HUES48 (cell line): ENCODE data around the gene SLC26A2.

Experiments
- H3K27ac ChIP-seq: one replicate; pipeline ENCODE4 v1.7.0; 2013; ENCODE audit warnings: low read depth, low read length, inconsistent platforms
- H3K27me3 ChIP-seq: 2 replicates; pipeline ENCODE4 v1.6.1; 2013; ENCODE audit warnings: mild to moderate bottlenecking, low read length; ENCODE audit not compliant: control insufficient read depth, insufficient read depth
- H3K36me3 ChIP-seq: 2 replicates; pipeline ENCODE4 v1.6.1; 2013; ENCODE audit warnings: low read length; ENCODE audit not compliant: control insufficient read depth, insufficient read depth
- H3K4me1 ChIP-seq: 2 replicates; pipeline ENCODE4 v1.6.1; 2013; ENCODE audit warnings: mild to moderate bottlenecking, low read length; ENCODE audit not compliant: control insufficient read depth, insufficient read depth
- H3K4me3 ChIP-seq: 2 replicates; pipeline ENCODE4 v1.5.1; 2013; ENCODE audit warnings: mild to moderate bottlenecking, low read depth, low read length
- H3K9ac ChIP-seq: 2 replicates; pipeline ENCODE4 v1.6.1; 2013; ENCODE audit warnings: mild to moderate bottlenecking, low read depth, low read length, moderate library complexity
- H3K9me3 ChIP-seq: 2 replicates; pipeline ENCODE4 v1.6.1; 2013; ENCODE audit warnings: low read length; ENCODE audit not compliant: control insufficient read depth, insufficient read depth

SLC26A2 gene

GRCh38 chr5:149948993-149949392 lies 11.6 kb upstream of the SLC26A2 start:
- Histone ChIP-seq H3K4me3 (no peak overlapping the region), H3K36me3 (no peaks in the 10 kb centered on the region), H3K9ac (no peak overlapping the region), H3K4me1 (no peaks in the 10 kb centered on the region), H3K27ac (no peak overlapping the region), H3K9me3 (no peaks in the 10 kb centered on the region), H3K27me3 (no peaks in the 10 kb centered on the region)

- Histone ChIP-seq H3K9ac (no peak overlapping the region), H3K4me1 (no peaks in the 10 kb centered on the region), H3K27ac (no peak overlapping the region), H3K36me3 (no peaks in the 10 kb centered on the region), H3K4me3 (no peak overlapping the region), H3K27me3 (no peaks in the 10 kb centered on the region), H3K9me3 (no peaks in the 10 kb centered on the region)
Observed at GRCh38 chr5:149951138-149951749, 9.3 kb upstream of the SLC26A2 start.

DNA sequence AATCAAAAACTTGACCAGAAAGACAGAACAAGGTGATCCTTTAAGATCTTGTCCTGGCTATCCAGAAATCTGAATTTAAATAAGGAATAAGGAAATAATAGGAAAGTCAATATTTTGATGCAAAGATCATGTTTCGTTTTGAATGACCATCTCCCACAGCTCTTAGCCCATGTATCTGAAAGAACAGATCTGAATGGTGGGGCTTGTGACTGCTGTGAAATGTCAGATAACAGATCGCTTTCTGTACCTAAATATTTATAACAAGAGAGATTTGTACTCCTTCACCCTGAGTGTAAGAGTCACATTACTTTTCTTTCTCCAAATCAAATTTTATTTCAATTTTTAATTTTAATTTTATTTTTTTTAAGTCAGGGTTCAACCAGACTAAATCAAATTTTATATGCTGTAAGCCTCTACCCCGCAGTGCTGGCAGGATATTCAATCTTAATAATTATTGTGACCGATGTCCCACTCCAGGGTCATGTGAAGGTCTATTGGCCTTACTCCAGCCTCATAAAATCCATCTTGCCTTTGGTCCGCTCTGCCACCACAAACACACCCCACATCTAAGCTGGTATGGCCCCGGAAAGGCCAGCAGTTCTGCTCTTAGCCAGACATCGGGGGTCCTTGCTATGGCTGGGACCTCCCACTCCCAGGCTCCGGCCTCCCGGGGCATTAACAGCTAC lies 7.0 kb upstream of the SLC26A2 start:
- no peak overlapping the region for H3K9ac ChIP-seq
- H3K27me3 ChIP-seq, result no peaks in the 10 kb centered on the region
- H3K27ac ChIP-seq, result no peak overlapping the region

GRCh38 chr5:149954798-149955197 lies 5.8 kb upstream of the SLC26A2 start:
- Histone ChIP-seq H3K4me3 (no peak overlapping the region), H3K27me3 (no peaks in the 10 kb centered on the region), H3K4me1 (peaks cover 4% of the 10 kb centered on the region; the same call in 1 of the 2 replicates), H3K27ac (no peak overlapping the region), H3K36me3 (no peaks in the 10 kb centered on the region), H3K9ac (no peak overlapping the region), H3K9me3 (no peaks in the 10 kb centered on the region)

More for the DNA sequence above, 7.0 kb upstream of the SLC26A2 start:
- Histone ChIP-seq H3K9me3 (no peaks in the 10 kb centered on the region), H3K36me3 (no peaks in the 10 kb centered on the region), H3K4me1 (no peaks in the 10 kb centered on the region), H3K4me3 (no peak overlapping the region)

DNA sequence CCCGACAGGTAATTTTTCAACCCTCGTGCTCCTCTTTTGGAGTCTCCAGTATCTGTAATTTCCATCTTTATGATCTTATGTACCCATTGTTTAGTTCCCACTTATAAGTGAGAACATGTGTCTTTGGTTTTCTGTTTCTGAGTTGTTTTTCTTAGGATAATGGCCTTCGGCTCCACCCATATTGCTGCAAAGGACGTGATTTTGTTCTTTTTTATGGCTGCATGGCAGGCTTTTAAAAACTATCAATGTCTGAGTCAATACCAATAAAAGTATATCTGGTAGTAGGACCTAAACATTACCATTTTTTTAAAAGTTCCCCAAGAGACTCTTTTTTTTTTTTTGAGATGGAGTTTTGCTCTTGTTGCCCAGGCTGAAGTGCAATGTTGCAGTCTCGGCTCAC lies 3.9 kb upstream of the SLC26A2 start:
- H3K4me3 ChIP-seq, result no peak overlapping the region
- peaks cover 12% of the 10 kb centered on the region; the same call in 1 of the 2 replicates for H3K4me1 ChIP-seq
- peaks cover 6% of the 10 kb centered on the region for H3K27me3 ChIP-seq
- H3K36me3 ChIP-seq, result no peaks in the 10 kb centered on the region
- no peaks in the 10 kb centered on the region for H3K9me3 ChIP-seq
- H3K27ac ChIP-seq, result no peak overlapping the region
- H3K9ac ChIP-seq, result no peak overlapping the region

GRCh38 chr5:149957855-149958254 lies 2.7 kb upstream of the SLC26A2 start:
- Histone ChIP-seq H3K9ac (no peak overlapping the region), H3K9me3 (no peaks in the 10 kb centered on the region), H3K36me3 (no peaks in the 10 kb centered on the region), H3K27me3 (peaks cover 8% of the 10 kb centered on the region), H3K4me3 (no peak overlapping the region), H3K27ac (no peak overlapping the region), H3K4me1 (peaks cover 12% of the 10 kb centered on the region; the same call in 1 of the 2 replicates)

DNA sequence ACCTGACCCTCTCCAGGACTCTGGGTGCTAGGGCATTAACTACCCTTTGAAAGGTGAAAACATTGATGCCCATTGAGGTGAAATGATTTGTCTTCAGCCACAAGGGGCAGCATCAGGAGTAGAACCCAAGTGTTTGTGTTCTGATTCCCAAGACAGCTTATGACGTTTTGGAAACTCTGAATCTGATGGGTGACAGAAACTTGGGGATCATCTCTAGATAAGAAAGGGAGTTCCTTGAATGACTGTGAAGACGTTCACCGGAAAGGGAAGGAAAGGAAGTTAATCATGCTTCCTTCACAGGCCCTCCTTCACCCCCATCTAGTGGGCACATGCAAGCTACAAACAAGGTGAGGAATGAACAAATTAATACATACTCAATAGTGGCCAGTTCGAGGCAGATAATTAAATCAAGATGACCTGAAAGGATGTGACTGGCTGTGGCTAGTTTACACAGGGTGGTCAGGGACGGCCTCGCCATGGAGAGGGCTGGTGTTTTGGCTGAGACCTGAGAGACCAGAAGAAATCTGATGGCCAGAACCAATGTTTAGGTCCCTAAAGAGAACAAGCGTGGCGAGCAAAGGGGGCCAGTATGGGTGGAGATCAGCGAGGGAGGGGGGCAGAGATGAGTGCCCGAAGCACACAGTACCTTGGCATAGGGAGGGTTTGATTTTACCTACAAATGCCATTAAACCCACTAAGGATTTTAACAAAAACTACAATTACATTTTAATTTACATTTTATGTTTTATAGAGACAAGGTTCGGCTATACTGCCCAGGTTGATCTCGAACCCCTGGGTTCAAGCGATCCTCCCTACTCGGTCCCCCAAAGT lies 937 bp upstream of the SLC26A2 start:
- Histone ChIP-seq H3K9me3 (no peaks in the 10 kb centered on the region), H3K27me3 (peaks cover 8% of the 10 kb centered on the region), H3K36me3 (no peaks in the 10 kb centered on the region), H3K4me1 (peaks cover 12% of the 10 kb centered on the region; the same call in 1 of the 2 replicates), H3K4me3 (peak overlapping the region; percentile 91), H3K27ac (peak overlapping the region; percentile 92), H3K9ac (peak overlapping the region; percentile 67)

- no peaks in the 10 kb centered on the region for H3K9me3 ChIP-seq
- peak overlapping the region; percentile 91 for H3K4me3 ChIP-seq
- H3K4me1 ChIP-seq, result peaks cover 12% of the 10 kb centered on the region; the same call in 1 of the 2 replicates
- H3K27ac ChIP-seq, result no peak overlapping the region
- no peaks in the 10 kb centered on the region for H3K36me3 ChIP-seq
- H3K9ac ChIP-seq, result peak overlapping the region; percentile 64; the same call in 1 of the 2 replicates
- peaks cover 8% of the 10 kb centered on the region for H3K27me3 ChIP-seq
Observed at GRCh38 chr5:149961186-149961685, 678 bp downstream of the SLC26A2 start.

DNA sequence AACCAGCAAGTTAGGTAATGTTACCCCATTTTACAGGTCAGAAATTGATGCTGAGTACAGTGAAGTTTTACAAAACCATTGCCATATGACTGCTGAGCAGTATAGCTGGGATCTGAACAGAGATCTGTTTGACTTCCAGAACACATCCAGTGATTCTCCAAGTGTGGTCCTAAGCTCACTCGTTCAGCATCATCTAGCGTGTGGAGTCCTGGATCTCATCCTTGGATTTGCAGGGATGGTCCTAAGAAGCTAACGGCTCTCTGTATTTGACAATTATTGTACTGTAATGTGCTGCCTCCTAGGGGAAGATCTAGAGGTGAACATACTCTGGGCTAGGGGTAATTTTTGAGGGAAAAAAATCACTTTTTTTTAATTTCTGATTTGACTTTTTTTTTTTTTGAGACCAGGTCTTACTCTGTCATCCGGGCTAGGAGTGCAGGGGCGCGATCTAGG lies 1.4 kb downstream of the SLC26A2 start:
- H3K4me1 ChIP-seq, result peaks cover 12% of the 10 kb centered on the region; the same call in 1 of the 2 replicates
- H3K4me3 ChIP-seq, result peak overlapping the region; percentile 91; the same call in 1 of the 2 replicates
- no peak overlapping the region for H3K27ac ChIP-seq
- H3K9me3 ChIP-seq, result no peaks in the 10 kb centered on the region
- no peak overlapping the region for H3K9ac ChIP-seq
- H3K27me3 ChIP-seq, result peaks cover 8% of the 10 kb centered on the region
- H3K36me3 ChIP-seq, result no peaks in the 10 kb centered on the region

- Histone ChIP-seq H3K9me3 (no peaks in the 10 kb centered on the region), H3K9ac (no peak overlapping the region), H3K27ac (no peak overlapping the region), H3K36me3 (no peaks in the 10 kb centered on the region), H3K4me1 (peaks cover 12% of the 10 kb centered on the region; the same call in 1 of the 2 replicates), H3K4me3 (no peak overlapping the region), H3K27me3 (peaks cover 8% of the 10 kb centered on the region)
Observed at GRCh38 chr5:149962601-149963300, 2.2 kb downstream of the SLC26A2 start.
